Measurements from ENCODE around the gene SMARCC2. TPM values are rescaled to one million over a fixed set of nuclear protein-coding genes. Genes with fewer than 3 reads are reported as not detected.

The SMARCC2 gene
- total and polyA plus RNA-seq, 2 donors (not counting 1 experiment from before 2014, with no cell fraction given) = 60.2 to 70.8 TPM

- no peak overlapping the region for H3K27ac ChIP-seq (ENCODE audit: insufficient read depth, low read length)
- H2AFZ ChIP-seq (ENCODE audit: low read length) = no peak overlapping the region
- no peak overlapping the region for H3K9ac ChIP-seq (ENCODE audit: insufficient read depth, low read length)
- H3K4me1 ChIP-seq (ENCODE audit: control insufficient read depth, extremely low read depth, insufficient read depth, low read length) = peaks cover 7% of the 10 kb centered on the region
- H3K4me3 ChIP-seq (replicated peaks in 1 of 4; ENCODE audit: control extremely low read depth in 1 of 4, insufficient read depth in 1 of 4, low read depth in 3 of 4, low read length in 4 of 4) = no peak overlapping the region
- no peak for DNase-seq (ENCODE audit: low read depth in 2 of 2)
- no peaks in the 10 kb centered on the region for H3K79me2 ChIP-seq (ENCODE audit: control insufficient read depth, insufficient read depth, low read length)
- H3K27me3 ChIP-seq (ENCODE audit: control insufficient read depth, insufficient read depth, low read length) = no peaks in the 10 kb centered on the region
- TF ChIP-seq CTCF (conservative IDR thresholded peaks at IDR 0.05 in 1 of 2, IDR thresholded peaks at IDR 0.05 in 1 of 2; ENCODE audit: low read depth in 1 of 2, low read length in 2 of 2) = no peak
- no peak for TF ChIP-seq EZH2 (IDR thresholded peaks at IDR 0.05; ENCODE audit: low read length, missing control alignments)
- H3K9me3 ChIP-seq (ENCODE audit: control insufficient read depth, insufficient read depth, low read depth, low read length) = no peaks in the 10 kb centered on the region
- H3K4me2 ChIP-seq (ENCODE audit: extremely low read depth, insufficient read depth, low read length) = no peak overlapping the region
- peaks cover 20% of the 10 kb centered on the region for H3K36me3 ChIP-seq (ENCODE audit: control insufficient read depth, insufficient read depth, low read length)
- no peaks in the 10 kb centered on the region for H4K20me1 ChIP-seq (ENCODE audit: control insufficient read depth, extremely low read depth, insufficient read depth, low read length)
These were observed 15.0 kb upstream of the SMARCC2 start for GRCh38 chr12:56204275-56204674.

GRCh38 chr12:56202838-56203237 is 13.6 kb upstream of the SMARCC2 start:
- Histone ChIP-seq H3K27ac (ENCODE audit: insufficient read depth, low read length) (no peak overlapping the region), H3K27me3 (ENCODE audit: control insufficient read depth, insufficient read depth, low read length) (no peaks in the 10 kb centered on the region), H3K4me1 (ENCODE audit: control insufficient read depth, extremely low read depth, insufficient read depth, low read length) (peaks cover 5% of the 10 kb centered on the region), H3K4me2 (ENCODE audit: extremely low read depth, insufficient read depth, low read length) (no peak overlapping the region), H4K20me1 (ENCODE audit: control insufficient read depth, extremely low read depth, insufficient read depth, low read length) (no peaks in the 10 kb centered on the region), H3K9me3 (ENCODE audit: control insufficient read depth, insufficient read depth, low read depth, low read length) (no peaks in the 10 kb centered on the region), H2AFZ (ENCODE audit: low read length) (no peak overlapping the region), H3K4me3 (replicated peaks in 1 of 4; ENCODE audit: control extremely low read depth in 1 of 4, insufficient read depth in 1 of 4, low read depth in 3 of 4, low read length in 4 of 4) (no peak overlapping the region), H3K36me3 (ENCODE audit: control insufficient read depth, insufficient read depth, low read length) (peaks cover 16% of the 10 kb centered on the region), H3K79me2 (ENCODE audit: control insufficient read depth, insufficient read depth, low read length) (no peaks in the 10 kb centered on the region), H3K9ac (ENCODE audit: insufficient read depth, low read length) (no peak overlapping the region)
- DNase-seq (ENCODE audit: low read depth in 2 of 2) = no peak
- TF ChIP-seq CTCF (conservative IDR thresholded peaks at IDR 0.05 in 1 of 2, IDR thresholded peaks at IDR 0.05 in 1 of 2; ENCODE audit: low read depth in 1 of 2, low read length in 2 of 2) (no peak), EZH2 (IDR thresholded peaks at IDR 0.05; ENCODE audit: low read length, missing control alignments) (no peak)

GRCh38 chr12:56202366-56202765 is 13.1 kb upstream of the SMARCC2 start:
- Histone ChIP-seq H3K4me1 (ENCODE audit: control insufficient read depth, extremely low read depth, insufficient read depth, low read length) (peaks cover 4% of the 10 kb centered on the region), H4K20me1 (ENCODE audit: control insufficient read depth, extremely low read depth, insufficient read depth, low read length) (no peaks in the 10 kb centered on the region), H3K79me2 (ENCODE audit: control insufficient read depth, insufficient read depth, low read length) (no peaks in the 10 kb centered on the region), H3K36me3 (ENCODE audit: control insufficient read depth, insufficient read depth, low read length) (peaks cover 13% of the 10 kb centered on the region), H3K4me2 (ENCODE audit: extremely low read depth, insufficient read depth, low read length) (no peak overlapping the region), H2AFZ (ENCODE audit: low read length) (no peak overlapping the region), H3K4me3 (replicated peaks in 1 of 4; ENCODE audit: control extremely low read depth in 1 of 4, insufficient read depth in 1 of 4, low read depth in 3 of 4, low read length in 4 of 4) (no peak overlapping the region), H3K27me3 (ENCODE audit: control insufficient read depth, insufficient read depth, low read length) (no peaks in the 10 kb centered on the region), H3K9me3 (ENCODE audit: control insufficient read depth, insufficient read depth, low read depth, low read length) (no peaks in the 10 kb centered on the region), H3K27ac (ENCODE audit: insufficient read depth, low read length) (no peak overlapping the region), H3K9ac (ENCODE audit: insufficient read depth, low read length) (no peak overlapping the region)
- TF ChIP-seq CTCF (conservative IDR thresholded peaks at IDR 0.05 in 1 of 2, IDR thresholded peaks at IDR 0.05 in 1 of 2; ENCODE audit: low read depth in 1 of 2, low read length in 2 of 2) (no peak), EZH2 (IDR thresholded peaks at IDR 0.05; ENCODE audit: low read length, missing control alignments) (no peak)
- no peak for DNase-seq (ENCODE audit: low read depth in 2 of 2)

All from fibroblast of lung (primary cell).